K562 (cell line): ENCODE results near the gene RXFP1. TPM values are rescaled to one million over a fixed set of nuclear protein-coding genes. Genes with fewer than 3 reads are reported as not detected.

Experiments used
- ATAC-seq: fragments of 200-7000 bp; cut with Tn5 transposase; 3 replicates; pipeline ENCODE4 v1.9.1; 2020; ENCODE audit warnings: moderate library complexity
- BruUV-seq: library from RNA; stranded (reverse); fragments of 400-500 nt; replicated peaks from 2 replicates; lab custom pipeline; 2021; lab: Mats Ljungman, UMichigan
- CTCF ChIA-PET: fragments of 300-600 bp; formaldehyde crosslinking; extraction: SDS; loops from one replicate; lab custom pipeline; 2021; ENCODE audit warnings: low intra/inter-chr PET ratio; lab: Yijun Ruan, JAX
- POLR2A ChIA-PET: fragments of 300-600, 350-650 bp; sonication (Branson Sonifier 250); formaldehyde crosslinking; extraction: SDS; loops from one replicate; lab custom pipeline; 2021; ENCODE audit warnings: antibody characterized with exemption, inconsistent platforms; lab: Yijun Ruan, JAX
- DNase-seq, 4 experiments: peaks; one replicate each; pipeline versions ENCODE4 v3.0.0 to v3.0.0-alpha.2; 2011 to 2018; ENCODE audit warnings: low spot score in 3 of 4, mixed read lengths in 3 of 4; ENCODE audit errors: extremely low read depth in 1 of 4
- FAIRE-seq: peaks from 2 replicates; lab custom pipeline; 2011; peaks lifted over from hg19 to GRCh38; lab: Jason Lieb, UNC
- H2AFZ ChIP-seq: 2 replicates; pipeline ENCODE4 v1.6.0; 2011; ENCODE audit warnings: low read depth, low read length, control low read depth, inconsistent platforms
- H3K27ac ChIP-seq: fragments of 200-600 bp; 3 replicates; pipeline ENCODE4 v1.8.0; 2011; ENCODE audit warnings: low read depth, mild to moderate bottlenecking, control low read depth, inconsistent platforms, low read length, moderate library complexity, mixed read lengths; ENCODE audit errors: extremely low read depth
- H3K27me3 ChIP-seq, 2 experiments: fragments of 300-600 bp in 1 of 2; 2 replicates in 1 of 2; 3 replicates in 1 of 2; pipeline versions ENCODE4 v1.6.0 to v1.8.0; 2011; ENCODE audit warnings: inconsistent platforms in 2 of 2, low read length in 2 of 2, mild to moderate bottlenecking in 1 of 2, mixed read lengths in 1 of 2, moderate library complexity in 1 of 2; ENCODE audit not compliant: control insufficient read depth in 2 of 2, insufficient read depth in 2 of 2
- H3K36me3 ChIP-seq: fragments of 300-600 bp; 3 replicates; pipeline ENCODE4 v1.8.0; 2011; ENCODE audit warnings: mild to moderate bottlenecking, low read length, inconsistent platforms; ENCODE audit not compliant: control insufficient read depth, insufficient read depth
- H3K4me1 ChIP-seq, 2 experiments: fragments of 200-600 bp in 1 of 2; replicated peaks in 1 of 2; 2 replicates in 1 of 2; 3 replicates in 1 of 2; pipeline versions ENCODE4 v1.5.1 to v1.8.0; 2011; ENCODE audit warnings: inconsistent platforms in 2 of 2, low read length in 2 of 2, mild to moderate bottlenecking in 1 of 2, mixed read lengths in 1 of 2, moderate library complexity in 1 of 2; ENCODE audit not compliant: control insufficient read depth in 2 of 2, insufficient read depth in 2 of 2
- H3K4me2 ChIP-seq: 2 replicates; pipeline ENCODE4 v1.6.1; 2011; ENCODE audit warnings: low read length, control low read depth, inconsistent platforms, mixed read lengths; ENCODE audit not compliant: insufficient read depth
- H3K4me3 ChIP-seq: fragments of 200-600 bp; sonication (generic), shearing (Covaris generic); 2 replicates; pipeline ENCODE4 v1.5.1; 2016; ENCODE audit warnings: control low read depth, inconsistent platforms
- H3K79me2 ChIP-seq: fragments of 200-600 bp; 3 replicates; pipeline ENCODE4 v1.8.0; 2011; ENCODE audit warnings: low read length, inconsistent platforms; ENCODE audit not compliant: control insufficient read depth, insufficient read depth
- H3K9ac ChIP-seq, 2 experiments: 2 replicates each; pipeline versions ENCODE4 v1.6.0 to v1.6.1; 2011; ENCODE audit warnings: low read depth in 2 of 2, low read length in 2 of 2, control low read depth in 1 of 2, inconsistent platforms in 1 of 2, mild to moderate bottlenecking in 1 of 2, mixed read lengths in 1 of 2; ENCODE audit not compliant: insufficient read depth in 1 of 2
- H3K9me1 ChIP-seq: one replicate; pipeline ENCODE4 v1.6.0; 2011; ENCODE audit warnings: inconsistent platforms, mild to moderate bottlenecking, low read length, moderate library complexity; ENCODE audit not compliant: control insufficient read depth, insufficient read depth
- H3K9me3 ChIP-seq: replicated peaks from 2 replicates; pipeline ENCODE4 v1.5.1; 2011; ENCODE audit warnings: low read depth, low read length, inconsistent platforms; ENCODE audit not compliant: control insufficient read depth, insufficient read depth
- H4K20me1 ChIP-seq: replicated peaks from 2 replicates; pipeline ENCODE4 v1.6.1; 2011; ENCODE audit warnings: low read length, inconsistent platforms, mixed read lengths; ENCODE audit not compliant: control insufficient read depth, insufficient read depth
- CREB3L1 ChIP-seq: fragments of 450-650 bp; IDR thresholded peaks from 2 replicates; pipeline ENCODE4 v1.6.1; 2014; ENCODE audit warnings: low read depth, mild to moderate bottlenecking, moderate library complexity, borderline replicate concordance
- ELF2 ChIP-seq: fragments of 250-450 bp; sonication (Bioruptor Pico); IDR thresholded peaks from 2 replicates; pipeline ENCODE4 v1.5.0; 2021; ENCODE audit warnings: mild to moderate bottlenecking
- HDAC6 ChIP-seq: IDR thresholded peaks from 2 replicates; pipeline ENCODE4 v1.6.1; 2012; ENCODE audit warnings: low read depth, mild to moderate bottlenecking, control low read depth, inconsistent platforms, low read length, moderate library complexity
- KLF1 ChIP-seq: fragments of 450-650 bp; IDR thresholded peaks from 2 replicates; pipeline ENCODE4 v1.6.1; 2016; ENCODE audit warnings: missing genetic modification characterization, missing compliant biosample characterization
- MTA3 ChIP-seq: fragments of 450-650 bp; formaldehyde crosslinking; IDR thresholded peaks from 2 replicates; pipeline ENCODE4 v1.6.1; 2017; ENCODE audit warnings: mild to moderate bottlenecking, borderline replicate concordance
- TAL1 ChIP-seq: fragments of 450-650 bp; IDR thresholded peaks from 2 replicates; pipeline ENCODE4 v1.6.1; 2016; ENCODE audit warnings: mild to moderate bottlenecking
- TBL1XR1 ChIP-seq, 2 experiments: IDR thresholded peaks; 2 replicates each; pipeline ENCODE4 v1.6.1; 2012; ENCODE audit warnings: improper control_type of control experiment in 2 of 2, low read length in 2 of 2, mild to moderate bottlenecking in 1 of 2
- XRCC4 ChIP-seq: IDR thresholded peaks from one replicate; pipeline ENCODE4 v1.6.1; 2011; ENCODE audit not compliant: insufficient read depth, insufficient read length; ENCODE audit errors: extremely low read depth
- ZFPM2 ChIP-seq: fragments of 250-450 bp; sonication (Bioruptor Pico); IDR thresholded peaks from 2 replicates; pipeline ENCODE4 v1.5.1; 2022; ENCODE audit warnings: mild to moderate bottlenecking
- ZNF143 ChIP-seq: sonication (generic); formaldehyde crosslinking; IDR thresholded peaks from 2 replicates; pipeline ENCODE4 v1.9.0; 2022; ENCODE audit warnings: mild to moderate bottlenecking, missing genetic modification reagents
- WGBS: fragments of 100-300 bp; shearing (Covaris generic); methylation state at CpG from one replicate; pipeline ENCODE4 v1.1.6; 2016; ENCODE audit warnings: low coverage, mixed read lengths; ENCODE audit not compliant: insufficient coverage; ENCODE audit errors: missing lambda C conversion rate; 5-methylcytosine and 5-hydroxymethylcytosine counted together
- in situ Hi-C: fragments of 300-500 bp; cut with MboI; formaldehyde crosslinking; loops from 4 replicates; pipeline ENCODE4 v1.15.0; 2018; ENCODE audit warnings: inconsistent platforms, mixed read lengths
- intact Hi-C: fragments of 100-400 bp; cut with micrococcal nuclease; formaldehyde crosslinking; loops from 2 replicates; pipeline ENCODE4 v1.14.2; 2022
- polyA plus RNA-seq, 8 experiments: library from polyadenylated mRNA; depleted of rRNA in 4 of 8; stranded (reverse) in 5 of 8; unstranded in 3 of 8; fragments of >200 nt; fragmentation: Nextera tagmentation in 2 of 8; fragmentation: Illumina TruSeq in 1 of 8; extraction: Ambion mirVana in 2 of 8; extraction: Trizol in 1 of 8; gene quantifications; 2 replicates each; pipeline versions ENCODE4 v1.2.1 to v1.2.3, GENCODE V29; 2011 to 2014; ENCODE audit warnings: inconsistent platforms in 1 of 8, missing spikeins in 1 of 8
- total RNA-seq, 7 experiments: library from RNA; depleted of rRNA in 6 of 7; stranded (reverse); fragments of >200 nt in 6 of 7; fragmentation: Illumina TruSeq in 2 of 7; extraction: Trizol in 2 of 7; gene quantifications; 2 replicates each; pipeline versions ENCODE4 v1.2.1 to v1.2.3, GENCODE V29; 2011 to 2021; ENCODE audit warnings: low replicate concordance in 1 of 7
- TF ChIP-seq, protein P1 (sequence below): fragments of 450-650 bp; formaldehyde crosslinking; IDR thresholded peaks from 2 replicates; pipeline ENCODE4 v1.4.0; 2022; ENCODE audit warnings: mild to moderate bottlenecking, moderate library complexity
- TF ChIP-seq, protein P2 (sequence below): fragments of 450-650 bp; formaldehyde crosslinking; IDR thresholded peaks from 2 replicates; pipeline ENCODE4 v1.4.0; 2020; ENCODE audit warnings: mild to moderate bottlenecking, moderate library complexity
- TF ChIP-seq, protein P3 (sequence below): sonication (generic); formaldehyde crosslinking; IDR thresholded peaks from 2 replicates; pipeline ENCODE4 v1.5.0; 2020; ENCODE audit warnings: missing genetic modification reagents

The RXFP1 gene
- total and polyA plus RNA-seq, 9 of the 15 experiments (the other 6 are each of a cell fraction or from before 2014, with no cell fraction given): 0.03 to 0.06 (median 0.04) TPM; not detected in 6

DNA sequence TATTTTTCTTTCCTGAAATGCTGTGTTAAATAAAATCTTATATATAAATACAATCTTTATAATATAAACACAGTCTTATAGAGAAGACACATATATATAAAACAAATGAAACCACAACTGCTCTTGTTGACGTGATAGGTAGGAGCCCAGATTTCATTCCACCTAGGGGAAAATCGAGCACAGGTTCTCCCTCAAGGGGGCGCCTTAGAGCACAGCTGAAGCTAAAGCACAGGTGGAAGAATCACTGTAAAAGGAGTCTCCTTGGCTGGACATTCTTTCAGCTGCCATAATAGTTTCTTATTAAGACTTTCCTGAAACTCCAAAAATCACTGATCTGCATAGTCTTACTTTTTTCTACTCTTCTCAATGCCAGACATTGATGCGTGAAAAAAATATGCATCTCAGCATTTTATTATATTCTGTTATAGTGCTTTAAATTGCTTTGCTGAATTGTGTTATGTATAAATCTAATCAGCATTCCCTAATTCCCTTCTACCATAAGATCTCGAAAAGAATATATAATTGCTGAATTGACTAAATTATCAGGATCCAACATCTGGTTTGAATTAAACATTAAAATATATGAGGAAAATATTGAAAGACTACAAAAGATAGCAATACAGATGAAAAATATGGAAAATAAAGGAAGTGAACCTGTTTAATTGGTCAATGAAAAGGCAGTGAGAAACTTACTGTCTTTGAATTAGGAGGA, 25.5 kb upstream of the RXFP1 start (continued):
- TF ChIP-seq ZNF143 (CRISPR knock-in tag): no peak
- TF ChIP-seq ELF2 (CRISPR knock-in tag): no peak
- no peak for TF ChIP-seq MTA3
- no peak for TF ChIP-seq TBL1XR1 (IDR thresholded peaks at IDR 0.05; ENCODE audit: low read length in 2 of 2)

GRCh38 chr4:158500054-158500453, 21.6 kb upstream of the RXFP1 start:
- H3K79me2 ChIP-seq: no peaks in the 10 kb centered on the region
- in situ Hi-C loops (no loop called here), intact Hi-C loops (no loop called here)
- H3K4me2 ChIP-seq: no peak overlapping the region
- no peak overlapping the region for H2AFZ ChIP-seq
- H3K36me3 ChIP-seq: no peaks in the 10 kb centered on the region
- ChIA-PET POLR2A (no interaction called here), CTCF (no interaction called here)
- no peaks in the 10 kb centered on the region for H3K9me3 ChIP-seq
- TF ChIP-seq CREB3L1: no peak
- TF ChIP-seq KLF1 (tag): no peak
- no peak for TF ChIP-seq HDAC6
- TF ChIP-seq TAL1: no peak
- TF ChIP-seq ZFPM2 (CRISPR knock-in tag): no peak
- TF ChIP-seq XRCC4: no peak
- TF ChIP-seq, protein P1, sequence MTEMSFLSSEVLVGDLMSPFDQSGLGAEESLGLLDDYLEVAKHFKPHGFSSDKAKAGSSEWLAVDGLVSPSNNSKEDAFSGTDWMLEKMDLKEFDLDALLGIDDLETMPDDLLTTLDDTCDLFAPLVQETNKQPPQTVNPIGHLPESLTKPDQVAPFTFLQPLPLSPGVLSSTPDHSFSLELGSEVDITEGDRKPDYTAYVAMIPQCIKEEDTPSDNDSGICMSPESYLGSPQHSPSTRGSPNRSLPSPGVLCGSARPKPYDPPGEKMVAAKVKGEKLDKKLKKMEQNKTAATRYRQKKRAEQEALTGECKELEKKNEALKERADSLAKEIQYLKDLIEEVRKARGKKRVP: no peak
- TF ChIP-seq, protein P2, sequence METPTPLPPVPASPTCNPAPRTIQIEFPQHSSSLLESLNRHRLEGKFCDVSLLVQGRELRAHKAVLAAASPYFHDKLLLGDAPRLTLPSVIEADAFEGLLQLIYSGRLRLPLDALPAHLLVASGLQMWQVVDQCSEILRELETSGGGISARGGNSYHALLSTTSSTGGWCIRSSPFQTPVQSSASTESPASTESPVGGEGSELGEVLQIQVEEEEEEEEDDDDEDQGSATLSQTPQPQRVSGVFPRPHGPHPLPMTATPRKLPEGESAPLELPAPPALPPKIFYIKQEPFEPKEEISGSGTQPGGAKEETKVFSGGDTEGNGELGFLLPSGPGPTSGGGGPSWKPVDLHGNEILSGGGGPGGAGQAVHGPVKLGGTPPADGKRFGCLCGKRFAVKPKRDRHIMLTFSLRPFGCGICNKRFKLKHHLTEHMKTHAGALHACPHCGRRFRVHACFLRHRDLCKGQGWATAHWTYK (CRISPR knock-in tag): no peak
- TF ChIP-seq, protein P3, sequence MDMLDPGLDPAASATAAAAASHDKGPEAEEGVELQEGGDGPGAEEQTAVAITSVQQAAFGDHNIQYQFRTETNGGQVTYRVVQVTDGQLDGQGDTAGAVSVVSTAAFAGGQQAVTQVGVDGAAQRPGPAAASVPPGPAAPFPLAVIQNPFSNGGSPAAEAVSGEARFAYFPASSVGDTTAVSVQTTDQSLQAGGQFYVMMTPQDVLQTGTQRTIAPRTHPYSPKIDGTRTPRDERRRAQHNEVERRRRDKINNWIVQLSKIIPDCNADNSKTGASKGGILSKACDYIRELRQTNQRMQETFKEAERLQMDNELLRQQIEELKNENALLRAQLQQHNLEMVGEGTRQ: no peak
- H3K9ac ChIP-seq: no peak overlapping the region
- no peaks in the 10 kb centered on the region for H3K9me1 ChIP-seq
- no peak overlapping the region for H3K27ac ChIP-seq
- no peak for FAIRE-seq
- no peaks in the 10 kb centered on the region for H3K4me1 ChIP-seq
- no peaks in the 10 kb centered on the region; a peak in 1 of 5 replicates for H3K27me3 ChIP-seq
- no peaks in the 10 kb centered on the region for H4K20me1 ChIP-seq
- DNase-seq: no peak
- BruUV-seq: no TSS peak
- no peak for ATAC-seq
- 2% methylated on average over 4 of the region's 4 CpGs for WGBS
- no peak overlapping the region for H3K4me3 ChIP-seq
